KOPT-K1 (cell line): ENCODE data around the gene ARHGAP12.
"Not testable (repeated sequence)": the region's sequence is repeated elsewhere in the genome, so short reads cannot be mapped to it uniquely, and the experiment has no call there.

Source experiments
- H3K27ac ChIP-seq: fragments of 200-600 bp; sonication (generic); 2 replicates; pipeline ENCODE4 v1.5.1; 2016; ENCODE audit warnings: antibody characterized with exemption, mild to moderate bottlenecking, low read depth, low read length; ENCODE audit not compliant: poor library complexity, severe bottlenecking
- H3K36me3 ChIP-seq: fragments of 200-600 bp; sonication (generic); 2 replicates; pipeline ENCODE4 v1.5.1; 2017; ENCODE audit warnings: antibody characterized with exemption, mild to moderate bottlenecking, low read length, moderate library complexity; ENCODE audit not compliant: insufficient read depth
- H3K9me3 ChIP-seq: fragments of 200-600 bp; sonication (generic); 2 replicates; pipeline ENCODE4 v1.5.1; 2017; ENCODE audit warnings: antibody characterized with exemption, low read length, mild to moderate bottlenecking; ENCODE audit not compliant: insufficient read depth, poor library complexity, severe bottlenecking

Gene ARHGAP12

GRCh38 chr10:31918671-31919409, 9.8 kb downstream of the ARHGAP12 start:
- H3K9me3 ChIP-seq: peaks cover 5% of the 10 kb centered on the region
- no peaks in the 10 kb centered on the region for H3K36me3 ChIP-seq
- H3K27ac ChIP-seq: no peak overlapping the region

GRCh38 chr10:31914370-31914769, 14.3 kb downstream of the ARHGAP12 start:
- Histone ChIP-seq H3K9me3 (no peaks in the 10 kb centered on the region), H3K27ac (no peak overlapping the region), H3K36me3 (no peaks in the 10 kb centered on the region)

GRCh38 chr10:31912898-31913850, 15.5 kb downstream of the ARHGAP12 start:
- H3K27ac ChIP-seq: peak overlapping the region; percentile 56
- H3K36me3 ChIP-seq: peaks cover 5% of the 10 kb centered on the region

DNA sequence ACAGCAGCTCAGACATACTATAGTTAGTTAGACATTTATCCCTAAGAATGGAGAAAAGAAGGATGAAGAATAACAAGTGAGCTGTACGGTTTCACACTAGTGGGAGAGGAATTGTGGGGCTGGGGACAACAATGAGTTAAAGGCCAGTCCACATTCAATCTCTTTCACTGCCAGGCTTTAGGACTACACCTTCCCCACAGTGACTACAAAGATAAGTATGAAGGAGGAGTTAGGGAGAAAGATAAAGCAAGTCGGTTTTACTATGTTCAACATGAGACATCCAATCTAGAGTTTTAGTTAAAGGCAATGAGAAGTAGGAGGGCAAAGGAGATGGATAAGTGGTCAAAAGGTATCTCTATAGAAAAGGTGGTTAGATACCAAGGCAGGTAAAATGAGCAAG, 16.3 kb downstream of the ARHGAP12 start:
- H3K36me3 ChIP-seq: peaks cover 13% of the 10 kb centered on the region
- H3K9me3 ChIP-seq: no peaks in the 10 kb centered on the region
- H3K27ac ChIP-seq: peak overlapping the region; percentile 56

More at GRCh38 chr10:31912898-31913850, 15.5 kb downstream of the ARHGAP12 start:
- H3K9me3 ChIP-seq: no peaks in the 10 kb centered on the region

- H3K27ac ChIP-seq: no peak overlapping the region
- no peaks in the 10 kb centered on the region for H3K9me3 ChIP-seq
- peaks cover 34% of the 10 kb centered on the region for H3K36me3 ChIP-seq
These were observed 18.6 kb downstream of the ARHGAP12 start for GRCh38 chr10:31910016-31910415.

- Histone ChIP-seq H3K27ac (no peak overlapping the region), H3K36me3 (peaks cover 34% of the 10 kb centered on the region), H3K9me3 (no peaks in the 10 kb centered on the region)
These were observed 20.5 kb downstream of the ARHGAP12 start for GRCh38 chr10:31908157-31908556.

GRCh38 chr10:31906039-31906438, 22.6 kb downstream of the ARHGAP12 start:
- Histone ChIP-seq H3K27ac (no peak overlapping the region), H3K36me3 (peaks cover 36% of the 10 kb centered on the region), H3K9me3 (peaks cover 5% of the 10 kb centered on the region)

GRCh38 chr10:31905586-31905985, 23.0 kb downstream of the ARHGAP12 start:
- H3K9me3 ChIP-seq: peaks cover 5% of the 10 kb centered on the region
- peaks cover 40% of the 10 kb centered on the region for H3K36me3 ChIP-seq

GRCh38 chr10:31902625-31903024, 26.0 kb downstream of the ARHGAP12 start:
- H3K27ac ChIP-seq: no peak overlapping the region
- H3K9me3 ChIP-seq: peaks cover 5% of the 10 kb centered on the region
- peaks cover 30% of the 10 kb centered on the region for H3K36me3 ChIP-seq

More at GRCh38 chr10:31905586-31905985, 23.0 kb downstream of the ARHGAP12 start:
- H3K27ac ChIP-seq: no peak overlapping the region

DNA sequence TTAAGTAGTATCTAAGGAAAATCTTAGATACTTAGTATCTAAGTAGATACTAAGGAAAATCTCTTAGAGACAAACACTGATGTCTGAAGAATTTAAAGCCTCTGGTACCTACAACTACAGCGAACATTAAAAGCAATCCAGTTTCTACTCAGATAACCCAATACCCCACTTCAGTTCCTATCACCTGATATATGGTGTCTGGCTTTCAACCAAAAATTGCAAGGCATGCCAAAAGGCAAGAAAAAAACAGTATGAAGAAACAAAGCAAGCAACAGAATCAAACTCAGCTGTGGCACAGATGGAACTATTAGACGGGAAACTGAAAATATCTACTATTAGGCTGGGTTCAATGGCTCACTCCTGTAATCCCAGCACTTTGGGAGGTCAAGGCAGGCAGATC, 31.1 kb downstream of the ARHGAP12 start:
- Histone ChIP-seq H3K36me3 (peaks cover 6% of the 10 kb centered on the region; the same call in 1 of the 2 replicates), H3K9me3 (peaks cover 5% of the 10 kb centered on the region), H3K27ac (no peak overlapping the region)

DNA sequence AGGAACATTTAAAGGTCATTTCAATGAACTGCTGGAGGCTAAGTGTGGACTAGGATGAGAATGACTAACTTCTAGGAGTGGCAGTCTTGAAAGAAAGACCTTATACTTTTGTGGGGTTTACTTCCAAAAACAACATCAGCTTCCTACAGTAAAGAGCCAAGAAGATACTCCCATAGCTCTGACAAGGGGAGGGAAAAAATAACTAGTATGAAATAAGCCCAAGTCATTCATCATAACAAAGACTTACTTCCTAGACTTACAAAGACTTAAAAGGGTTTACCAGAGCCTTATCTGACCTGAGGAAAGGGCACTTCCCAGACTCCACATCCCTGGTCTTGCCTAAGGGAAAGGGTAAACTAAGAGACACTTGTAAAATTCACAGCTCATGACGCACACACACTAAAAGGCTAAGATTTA, 31.7 kb downstream of the ARHGAP12 start:
- H3K9me3 ChIP-seq: peaks cover 5% of the 10 kb centered on the region
- peaks cover 6% of the 10 kb centered on the region; the same call in 1 of the 2 replicates for H3K36me3 ChIP-seq
- no peak overlapping the region for H3K27ac ChIP-seq

- H3K36me3 ChIP-seq, H3K9me3 ChIP-seq, H3K27ac ChIP-seq: not testable (repeated sequence)
These were observed 32.9 kb downstream of the ARHGAP12 start for GRCh38 chr10:31895722-31896121.

- Histone ChIP-seq H3K27ac (no peak overlapping the region), H3K36me3 (no peaks in the 10 kb centered on the region)
These were observed 40.2 kb downstream of the ARHGAP12 start for GRCh38 chr10:31888442-31888841.

GRCh38 chr10:31887850-31888249, 40.8 kb downstream of the ARHGAP12 start:
- H3K27ac ChIP-seq: no peak overlapping the region
- no peaks in the 10 kb centered on the region for H3K36me3 ChIP-seq
- H3K9me3 ChIP-seq: no peaks in the 10 kb centered on the region

More at GRCh38 chr10:31888442-31888841, 40.2 kb downstream of the ARHGAP12 start:
- H3K9me3 ChIP-seq: no peaks in the 10 kb centered on the region

- Histone ChIP-seq H3K27ac (no peak overlapping the region), H3K9me3 (no peaks in the 10 kb centered on the region), H3K36me3 (no peaks in the 10 kb centered on the region)
These were observed 41.7 kb downstream of the ARHGAP12 start for GRCh38 chr10:31886885-31887284.
